ENCODE measurements around the gene PLVAP.

The PLVAP gene

GRCh38 chr19:17319473-17320238 is 57.5 kb downstream of the PLVAP start:
- no peak for DNase-seq

- no peak for DNase-seq
These were observed 58.2 kb downstream of the PLVAP start for GRCh38 chr19:17318966-17319365.

- DNase-seq, result no peak
These were observed 63.0 kb downstream of the PLVAP start for GRCh38 chr19:17314007-17314593.

- no peak for DNase-seq
These were observed 64.7 kb downstream of the PLVAP start for GRCh38 chr19:17312189-17313113.

- DNase-seq, result no peak
These were observed 65.5 kb downstream of the PLVAP start for GRCh38 chr19:17311455-17312188.

- DNase-seq, result no peak
These were observed 67.1 kb downstream of the PLVAP start for GRCh38 chr19:17309965-17310461.

- peak; percentile 88 for DNase-seq
These were observed 67.8 kb downstream of the PLVAP start, which contains the start of gene DDA1 for GRCh38 chr19:17309198-17309964. Gene DDA1, plus strand, starts transcription at chr19:17309563. Its CDS starts 92 bp downstream, at chr19:17309655.

- no peak for DNase-seq
These were observed 69.2 kb downstream of the PLVAP start for GRCh38 chr19:17307876-17308377.

GRCh38 chr19:17306285-17306714 is 70.8 kb downstream of the PLVAP start:
- DNase-seq, result no peak

- peak; percentile 76 for DNase-seq
These were observed 71.4 kb downstream of the PLVAP start, which contains the start of gene MRPL34 for GRCh38 chr19:17305517-17306284. Gene MRPL34, plus strand, starts transcription at chr19:17305872. Its CDS starts 21 bp downstream, at chr19:17305893.

GRCh38 chr19:17305216-17305516 is 72.0 kb downstream of the PLVAP start:
- DNase-seq, result no peak

GRCh38 chr19:17304386-17305215 is 72.5 kb downstream of the PLVAP start:
- no peak for DNase-seq

GRCh38 chr19:17303940-17304267 is 73.2 kb downstream of the PLVAP start:
- DNase-seq, result no peak

- peak; percentile 46 for DNase-seq
These were observed 73.8 kb downstream of the PLVAP start, which contains the start of gene ABHD8 for GRCh38 chr19:17303167-17303939. Gene ABHD8, minus strand, starts transcription at chr19:17303425. Its CDS starts 1,809 bp downstream, at chr19:17301616.

- DNase-seq, result no peak
These were observed 74.6 kb downstream of the PLVAP start for GRCh38 chr19:17302391-17303166.

All from NCI-H187 treated with DMSO at 0.1 percent for 48 hours (cell line).